ENCODE measurements around the gene MYH15.
A peak's percentile ranks its signal among the peaks of the same experiment; 100 is the strongest.

The MYH15 gene

GRCh38 chr3:108409800-108410178 lies 100.6 kb downstream of the MYH15 start:
- DNase-seq: no peak

- DNase-seq: no peak
Observed at GRCh38 chr3:108408883-108409799, 101.3 kb downstream of the MYH15 start.

GRCh38 chr3:108407886-108408285 lies 102.5 kb downstream of the MYH15 start:
- peak; percentile 26 for DNase-seq

- peak; percentile 51 for DNase-seq
Observed at GRCh38 chr3:108406661-108407206, 103.7 kb downstream of the MYH15 start.

- no peak for DNase-seq
Observed at GRCh38 chr3:108406063-108406660, 104.2 kb downstream of the MYH15 start.

- no peak for DNase-seq
Observed at GRCh38 chr3:108404368-108404767, 106.0 kb downstream of the MYH15 start.

- no peak for DNase-seq
Observed at GRCh38 chr3:108403686-108404345, 106.6 kb downstream of the MYH15 start.

DNA sequence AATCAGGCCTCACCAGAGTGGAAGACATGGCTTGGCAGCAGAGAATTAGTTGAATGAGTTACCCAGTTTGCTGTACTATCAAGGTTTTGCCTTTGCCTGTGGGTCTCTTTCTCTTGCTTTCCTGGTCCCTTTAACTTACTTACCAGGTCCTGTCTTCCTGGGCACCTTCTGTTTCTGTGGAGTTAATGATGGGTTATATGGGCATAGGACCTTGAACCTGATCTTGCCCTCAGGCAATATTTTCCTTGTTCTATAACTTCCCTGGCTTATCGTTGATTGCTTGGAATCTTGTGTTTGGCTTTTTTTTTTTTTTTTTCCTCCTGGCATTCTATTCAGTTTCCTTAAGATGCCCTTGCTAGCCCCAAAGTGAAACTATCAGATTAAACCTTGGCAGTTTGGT lies 107.2 kb downstream of the MYH15 start:
- DNase-seq: no peak

DNA sequence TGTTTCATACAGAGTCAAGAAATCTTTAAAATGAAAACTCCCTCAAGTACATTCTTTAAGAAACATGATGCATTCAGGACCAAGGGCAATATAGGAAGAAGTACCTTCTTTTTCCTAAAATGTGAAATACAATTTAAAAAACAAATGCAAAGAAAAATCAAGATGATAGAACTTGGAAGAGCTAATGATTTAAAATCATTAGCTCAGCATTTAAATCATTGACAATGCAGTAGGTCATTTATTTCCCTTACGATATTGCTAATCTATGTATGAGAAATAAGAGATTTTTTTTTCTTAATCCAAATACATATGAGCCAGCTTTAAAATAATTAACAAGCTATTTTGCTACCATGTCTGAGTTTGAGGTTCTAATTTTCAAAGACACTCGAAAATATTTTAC lies 108.6 kb downstream of the MYH15 start:
- DNase-seq: no peak

DNA sequence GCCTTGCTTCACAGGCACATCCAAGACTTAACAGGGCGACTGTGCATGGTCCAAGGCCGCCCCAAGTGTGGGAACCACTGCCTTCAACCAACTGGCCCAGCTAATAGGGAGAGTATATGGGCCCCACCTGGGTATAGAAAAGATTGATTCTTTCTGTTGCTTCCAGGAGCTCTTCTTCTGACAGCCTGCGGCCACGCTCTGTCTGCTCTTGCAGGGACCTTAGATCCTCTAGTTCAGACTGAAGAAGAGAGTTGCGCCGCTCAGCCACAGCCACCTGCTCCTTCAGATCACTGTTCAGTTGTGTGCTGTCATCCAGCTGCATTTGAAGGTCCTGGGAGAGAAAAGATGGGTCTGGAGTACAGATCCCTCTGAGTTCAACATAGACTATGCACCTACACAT lies 111.9 kb downstream of the MYH15 start:
- no peak for DNase-seq

DNA sequence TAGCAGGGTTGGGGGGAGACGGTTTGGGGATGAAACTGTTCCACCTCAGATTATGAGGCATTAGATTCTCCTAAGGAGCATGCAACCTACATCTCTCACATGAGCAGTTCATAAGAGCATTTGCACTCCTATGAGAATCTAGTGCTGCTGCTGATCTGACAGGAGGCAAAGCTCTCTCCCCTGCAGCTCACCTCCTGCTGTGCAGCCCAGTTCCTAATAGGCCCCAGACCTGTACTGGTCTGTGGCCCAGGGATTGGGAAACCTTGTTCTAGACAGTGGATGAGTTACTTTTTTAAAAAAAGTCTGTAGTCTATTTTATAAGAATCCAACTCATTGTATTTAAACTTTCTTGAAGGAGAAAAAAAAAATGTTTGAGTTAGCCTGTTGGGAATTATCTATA lies 114.1 kb downstream of the MYH15 start:
- no peak for DNase-seq

GRCh38 chr3:108394563-108394962 lies 115.8 kb downstream of the MYH15 start:
- no peak for DNase-seq

GRCh38 chr3:108394016-108394415 lies 116.4 kb downstream of the MYH15 start:
- DNase-seq: no peak

- DNase-seq: peak; percentile 32
Observed at GRCh38 chr3:108393128-108393900, 117.1 kb downstream of the MYH15 start.

- DNase-seq: no peak
Observed at GRCh38 chr3:108391917-108392593, 118.3 kb downstream of the MYH15 start.

DNA sequence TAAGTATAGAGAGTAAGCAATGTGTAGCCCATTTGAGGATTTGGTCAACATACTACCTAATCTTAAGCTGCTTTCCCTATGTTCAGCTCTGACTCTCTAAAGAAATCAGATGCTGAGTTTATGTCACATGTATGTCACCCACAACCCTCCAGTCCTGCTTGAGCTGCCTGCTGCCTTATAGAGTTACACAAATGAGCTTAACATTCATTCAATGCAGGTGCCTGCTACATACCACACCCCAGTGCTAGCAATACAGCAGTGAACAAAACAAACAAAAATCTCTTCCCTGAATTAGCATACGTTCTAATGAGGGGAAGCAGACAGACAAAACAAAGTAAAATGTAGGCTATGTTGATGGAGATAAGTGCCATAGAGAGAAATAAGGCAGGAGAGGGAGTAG lies 121.0 kb downstream of the MYH15 start:
- DNase-seq: no peak

DNA sequence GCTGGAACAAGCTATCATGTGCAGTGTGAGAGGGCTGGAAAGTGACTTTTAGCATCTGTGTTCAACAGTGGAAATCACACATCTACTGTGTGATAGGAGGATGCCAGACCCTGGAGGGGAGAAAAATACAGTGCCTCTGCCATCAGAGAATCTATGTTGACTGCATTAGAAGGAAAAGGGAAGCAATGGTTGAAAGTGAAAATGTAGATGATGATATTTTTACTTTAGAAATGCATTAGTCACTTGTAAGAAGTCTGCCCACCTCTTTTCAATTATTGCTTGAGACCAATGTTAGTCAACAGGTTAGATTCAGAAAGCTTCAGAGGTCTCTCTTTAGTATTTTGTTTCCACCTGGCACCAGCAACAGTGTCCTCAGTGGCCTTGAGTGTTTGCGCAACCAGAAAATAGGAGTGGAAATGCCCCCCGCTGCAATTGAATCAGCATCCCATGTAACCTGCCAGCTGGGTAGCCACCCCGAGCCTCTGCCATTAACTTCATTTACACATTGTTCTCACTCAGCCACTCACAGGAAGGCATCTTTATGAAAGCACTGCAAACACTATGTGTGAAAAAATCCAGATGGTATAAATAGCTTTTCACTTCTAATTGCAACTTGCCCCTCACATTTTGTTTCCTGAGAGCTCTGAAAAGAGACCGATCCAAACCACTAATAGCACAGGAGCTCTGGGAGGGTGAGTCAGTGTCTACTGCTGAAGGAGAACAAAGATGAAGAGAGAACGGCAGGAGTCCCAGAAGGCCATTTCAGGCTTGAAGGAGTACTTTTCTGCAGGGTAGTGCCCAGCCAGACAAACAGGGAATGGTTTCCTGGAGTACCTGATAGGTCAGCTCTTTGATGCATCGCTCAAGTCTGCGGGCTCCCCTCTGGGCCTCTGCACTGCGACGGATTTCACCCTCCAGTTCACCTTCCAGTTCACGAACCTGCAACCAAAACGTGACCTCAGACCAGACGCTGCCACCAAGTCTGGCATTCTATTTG lies 122.0 kb downstream of the MYH15 start:
- DNase-seq: peak; percentile 77

DNA sequence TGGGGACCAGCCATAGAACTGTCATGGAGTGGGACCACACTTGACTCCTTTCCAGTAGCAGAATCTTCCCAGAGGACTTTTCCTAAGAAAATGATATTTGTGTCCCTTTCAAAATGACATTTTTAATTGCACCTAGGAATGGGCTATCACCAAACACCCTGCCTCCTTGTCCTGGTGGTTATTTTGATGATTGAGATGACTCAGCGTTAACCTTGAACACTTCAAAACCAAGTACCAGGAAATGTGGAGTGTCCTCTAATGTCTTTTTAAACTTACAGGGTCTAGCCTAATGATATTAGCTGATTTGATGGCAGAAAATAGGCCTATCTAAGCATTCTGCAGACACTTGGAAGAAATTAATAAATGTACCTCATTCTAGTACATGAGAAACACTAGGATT lies 123.3 kb downstream of the MYH15 start:
- no peak for DNase-seq

- no peak for DNase-seq
Observed at GRCh38 chr3:108383306-108383705, 127.1 kb downstream of the MYH15 start.

DNA sequence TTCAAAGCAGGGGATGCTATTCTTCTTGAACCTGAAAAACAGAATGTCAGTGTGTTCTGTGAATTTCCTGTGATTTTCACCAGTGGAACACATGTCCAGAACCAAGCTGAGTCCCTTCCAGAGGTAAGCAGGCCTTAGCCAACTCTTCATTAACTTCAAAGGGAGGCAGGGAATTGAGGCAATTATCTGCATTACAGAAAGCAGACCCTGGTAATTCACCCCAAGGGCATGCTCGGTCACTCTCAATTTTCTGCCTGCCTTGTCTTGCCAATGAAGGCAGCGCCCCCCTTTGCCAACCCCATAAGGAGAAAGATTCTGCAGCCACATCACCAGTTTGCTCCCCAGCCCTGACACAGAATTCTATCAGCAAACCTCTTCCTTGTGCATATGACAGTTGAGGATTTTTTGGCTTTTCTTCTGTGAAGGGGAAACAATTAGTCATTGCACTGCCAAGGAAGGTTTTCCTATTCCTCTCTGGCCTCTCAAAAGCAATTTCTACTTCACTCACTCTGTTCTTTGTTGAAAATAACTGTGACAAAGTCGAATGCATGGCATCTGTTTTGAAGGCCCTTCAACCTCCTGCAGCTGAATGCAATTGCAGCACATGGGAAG lies 128.8 kb downstream of the MYH15 start:
- no peak for DNase-seq

Measured in NCI-H2081 treated with DMSO at 0.1 percent for 48 hours (cell line).